H9 (cell line): ENCODE results near the gene KRTAP12-4. TPM values are rescaled to one million over a fixed set of nuclear protein-coding genes. Genes with fewer than 3 reads are reported as not detected.

Experiments used
- DNase-seq: peaks from one replicate; pipeline ENCODE4 v3.0.0-alpha.2; 2017
- H2AFZ ChIP-seq: one replicate; pipeline ENCODE4 v1.6.1; 2013; ENCODE audit warnings: mild to moderate bottlenecking, low read length, control low read depth, moderate library complexity
- H2AK5ac ChIP-seq: 2 replicates; pipeline ENCODE4 v1.6.1; 2013; ENCODE audit warnings: low read length, control low read depth, mixed read lengths; ENCODE audit not compliant: insufficient read length
- H2BK120ac ChIP-seq: one replicate; pipeline ENCODE4 v1.6.1; 2013; ENCODE audit warnings: low read depth, mild to moderate bottlenecking, low read length, control low read depth, inconsistent platforms; ENCODE audit not compliant: poor library complexity, severe bottlenecking
- H2BK12ac ChIP-seq: 2 replicates; pipeline ENCODE4 v1.6.1; 2013; ENCODE audit warnings: low read length, control low read depth, mixed read lengths, low read depth; ENCODE audit not compliant: insufficient read length
- H2BK15ac ChIP-seq: 2 replicates; pipeline ENCODE4 v1.6.1; 2013; ENCODE audit warnings: low read depth, low read length, control low read depth
- H2BK20ac ChIP-seq: one replicate; pipeline ENCODE4 v1.6.1; 2013; ENCODE audit warnings: low read depth, mild to moderate bottlenecking, low read length, control low read depth, inconsistent platforms; ENCODE audit not compliant: poor library complexity, severe bottlenecking
- H2BK5ac ChIP-seq: 2 replicates; pipeline ENCODE4 v1.6.1; 2013; ENCODE audit warnings: low read length, control low read depth, mixed read lengths; ENCODE audit not compliant: insufficient read length
- H3K14ac ChIP-seq: 2 replicates; pipeline ENCODE4 v1.6.1; 2013; ENCODE audit warnings: low read length, control low read depth; ENCODE audit not compliant: insufficient read depth
- H3K18ac ChIP-seq: 2 replicates; pipeline ENCODE4 v1.6.1; 2013; ENCODE audit warnings: low read depth, mild to moderate bottlenecking, mixed read lengths, low read length, control low read depth; ENCODE audit not compliant: insufficient read length
- H3K23ac ChIP-seq: 2 replicates; pipeline ENCODE4 v1.6.1; 2013; ENCODE audit warnings: low read length, control low read depth, mixed read lengths, low read depth; ENCODE audit not compliant: insufficient read length
- H3K23me2 ChIP-seq: 2 replicates; pipeline ENCODE4 v1.6.1; 2013; ENCODE audit warnings: low read depth, mild to moderate bottlenecking, mixed read lengths, low read length, control low read depth; ENCODE audit not compliant: insufficient read length, poor library complexity, severe bottlenecking
- H3K27ac ChIP-seq: 2 replicates; pipeline ENCODE4 v1.5.1; 2013; ENCODE audit warnings: low read length, control low read depth, mixed read lengths, low read depth; ENCODE audit not compliant: insufficient read length
- H3K27me3 ChIP-seq: 2 replicates; pipeline ENCODE4 v1.6.1; 2013; ENCODE audit warnings: low read length, control low read depth, inconsistent platforms; ENCODE audit not compliant: insufficient read depth
- H3K4ac ChIP-seq: 2 replicates; pipeline ENCODE4 v1.6.1; 2013; ENCODE audit warnings: low read depth, mild to moderate bottlenecking, control low read depth, inconsistent platforms, low read length, moderate library complexity
- H3K4me1 ChIP-seq: 2 replicates; pipeline ENCODE4 v1.6.1; 2013; ENCODE audit warnings: low read length, control low read depth, inconsistent platforms; ENCODE audit not compliant: insufficient read depth
- H3K4me2 ChIP-seq: 2 replicates; pipeline ENCODE4 v1.6.1; 2013; ENCODE audit warnings: low read length, control low read depth, mixed read lengths; ENCODE audit not compliant: insufficient read length, insufficient read depth
- H3K56ac ChIP-seq: 2 replicates; pipeline ENCODE4 v1.6.1; 2013; ENCODE audit warnings: low read depth, mild to moderate bottlenecking, mixed read lengths, low read length, control low read depth; ENCODE audit not compliant: insufficient read length
- H3K79me1 ChIP-seq: 2 replicates; pipeline ENCODE4 v1.6.1; 2013; ENCODE audit warnings: low read depth, mild to moderate bottlenecking, moderate library complexity, low read length, control low read depth, inconsistent platforms; ENCODE audit not compliant: insufficient read depth, poor library complexity, severe bottlenecking
- H3K79me2 ChIP-seq: 2 replicates; pipeline ENCODE4 v1.6.1; 2013; ENCODE audit warnings: low read length, control low read depth, inconsistent platforms; ENCODE audit not compliant: insufficient read depth
- H3K9ac ChIP-seq: 2 replicates; pipeline ENCODE4 v1.6.1; 2013; ENCODE audit warnings: low read length, control low read depth, mixed read lengths; ENCODE audit not compliant: insufficient read length; ENCODE audit errors: extremely low read depth
- H3K9me3 ChIP-seq: one replicate; pipeline ENCODE4 v1.6.1; 2013; ENCODE audit warnings: low read depth, low read length, inconsistent platforms; ENCODE audit not compliant: control insufficient read depth
- H3T11ph ChIP-seq: one replicate; pipeline ENCODE4 v1.6.1; 2013; ENCODE audit warnings: mild to moderate bottlenecking, low read length, control low read depth, inconsistent platforms
- H4K20me1 ChIP-seq: one replicate; pipeline ENCODE4 v1.6.1; 2013; ENCODE audit not compliant: control insufficient read depth, insufficient read length, insufficient read depth
- H4K5ac ChIP-seq: 2 replicates; pipeline ENCODE4 v1.6.1; 2013; ENCODE audit warnings: low read depth, mild to moderate bottlenecking, mixed read lengths, low read length, control low read depth; ENCODE audit not compliant: insufficient read length
- H4K8ac ChIP-seq: replicated peaks from 2 replicates; pipeline ENCODE4 v1.6.1; 2013; ENCODE audit warnings: low read length, control low read depth, mixed read lengths, low read depth; ENCODE audit not compliant: insufficient read length
- H4K91ac ChIP-seq: 2 replicates; pipeline ENCODE4 v1.6.1; 2013; ENCODE audit warnings: low read depth, mild to moderate bottlenecking, moderate library complexity, mixed read lengths, low read length, control low read depth; ENCODE audit not compliant: insufficient read length
- H3K27ac Mint-ChIP-seq, 3 experiments: 2 replicates in 2 of 3; 3 replicates in 1 of 3; pipeline ENCODE4 v1.8.0; 2020 to 2021; ENCODE audit warnings: mixed read lengths in 3 of 3, mild to moderate bottlenecking in 1 of 3, moderate library complexity in 1 of 3
- H3K27me3 Mint-ChIP-seq: 2 replicates; pipeline ENCODE4 v1.8.0; 2021; ENCODE audit warnings: low read depth, mild to moderate bottlenecking, moderate library complexity, mixed read lengths
- H3K36me3 Mint-ChIP-seq, 3 experiments: 2 replicates in 2 of 3; 3 replicates in 1 of 3; pipeline ENCODE4 v1.8.0; 2020 to 2021; ENCODE audit warnings: low read depth in 3 of 3, mixed read lengths in 3 of 3; ENCODE audit not compliant: insufficient read depth in 1 of 3
- H3K4me1 Mint-ChIP-seq, 2 experiments: 2 replicates each; pipeline ENCODE4 v1.8.0; 2020; ENCODE audit warnings: mixed read lengths in 2 of 2
- H3K4me3 Mint-ChIP-seq, 2 experiments: 2 replicates in 1 of 2; 3 replicates in 1 of 2; pipeline ENCODE4 v1.8.0; 2020 to 2021; ENCODE audit warnings: mild to moderate bottlenecking in 2 of 2, mixed read lengths in 2 of 2, moderate library complexity in 1 of 2
- H3K9me3 Mint-ChIP-seq, 2 experiments: 2 replicates in 1 of 2; 3 replicates in 1 of 2; pipeline ENCODE4 v1.8.0; 2020; ENCODE audit warnings: mild to moderate bottlenecking in 2 of 2, mixed read lengths in 2 of 2, moderate library complexity in 1 of 2
- CTCF ChIP-seq: fragments of 200-600 bp; sonication (generic); conservative IDR thresholded peaks from 3 replicates; pipeline ENCODE4 v1.8.0; 2021; ENCODE audit warnings: antibody characterized with exemption, mild to moderate bottlenecking
- WGBS: extraction: QIAGEN DNeasy Blood & Tissue Kit; methylation state at CpG from one replicate; pipeline ENCODE4 v1.1.7; 2013; ENCODE audit warnings: missing lambda C conversion rate, low lambda C conversion rate, mixed read lengths; ENCODE audit not compliant: insufficient read length; ENCODE audit errors: extremely low coverage; 5-methylcytosine and 5-hydroxymethylcytosine counted together
- total RNA-seq: library from RNA; stranded (reverse); gene quantifications from 2 replicates; pipeline ENCODE4 v1.2.1, GENCODE V29; 2021

Gene KRTAP12-4
- total RNA-seq, 1 experiment from 2014 or later, result not detected

- WGBS, result no CpG with 5 or more reads among the region's 7 CpGs
- Histone ChIP-seq H2BK5ac (no peak overlapping the region), H3K23ac (no peak overlapping the region), H3K18ac (no peak overlapping the region), H4K91ac (no peak overlapping the region), H3K4me2 (no peak overlapping the region), H3K56ac (no peak overlapping the region), H2BK15ac (no peak overlapping the region), H3K27ac (no peak overlapping the region), H3K4me1 (peaks cover 5% of the 10 kb centered on the region; the same call in 1 of the 2 replicates), H2BK12ac (no peak overlapping the region), H4K5ac (no peak overlapping the region), H4K8ac (no peak overlapping the region), H3K14ac (no peak overlapping the region), H3K27me3 (no peaks in the 10 kb centered on the region), H3T11ph (no peak overlapping the region), H3K9me3 (no peaks in the 10 kb centered on the region), H2BK20ac (no peak overlapping the region), H2BK120ac (no peak overlapping the region), H3K23me2 (no peaks in the 10 kb centered on the region), H3K79me1 (no peaks in the 10 kb centered on the region), H4K20me1 (no peaks in the 10 kb centered on the region), H2AK5ac (no peak overlapping the region), H3K4ac (no peak overlapping the region), H2AFZ (no peak overlapping the region), H3K9ac (no peak overlapping the region), H3K79me2 (no peaks in the 10 kb centered on the region)
- no peak for DNase-seq
- TF ChIP-seq CTCF, result no peak
- peaks cover 32% of the 10 kb centered on the region for H3K27me3 Mint-ChIP-seq
- peaks cover 25 to 27% of the 10 kb centered on the region in 2 experiments for H3K4me1 Mint-ChIP-seq
- no peaks in the 10 kb centered on the region; a peak in 1 of 7 replicates for H3K36me3 Mint-ChIP-seq
- H3K4me3 Mint-ChIP-seq, result no peak overlapping the region; a peak in 1 of 5 replicates
- peaks cover 0 to 4% of the 10 kb centered on the region in 2 experiments; a peak in 2 of 5 replicates for H3K9me3 Mint-ChIP-seq
- no peak overlapping the region for H3K27ac Mint-ChIP-seq
Observed at GRCh38 chr21:44684077-44684476, 29.6 kb upstream of the KRTAP12-4 start.
